SH-SY5Y (cell line): ENCODE data around the gene WDR43.

Experiments used
- GATA2 ChIP-seq: IDR thresholded peaks from 2 replicates; pipeline ENCODE4 v1.6.1; 2011; ENCODE audit warnings: mild to moderate bottlenecking, low read depth, low read length
- GATA3 ChIP-seq: IDR thresholded peaks from 2 replicates; pipeline ENCODE4 v1.6.1; 2011; ENCODE audit warnings: low read depth, mild to moderate bottlenecking, low read length, moderate library complexity

GRCh38 chr2:28908172-28908571, 13.7 kb downstream of the WDR43 start:
- TF ChIP-seq GATA3 (no peak), GATA2 (no peak)
